H9 (cell line): Measurements from ENCODE around the gene IQCE. TPM values are rescaled to one million over a fixed set of nuclear protein-coding genes. Genes with fewer than 3 reads are reported as not detected.
"Not testable (repeated sequence)": the region's sequence is repeated elsewhere in the genome, so short reads cannot be mapped to it uniquely, and the experiment has no call there.

Experiments
- DNase-seq: peaks from one replicate; pipeline ENCODE4 v3.0.0-alpha.2; 2017
- H2AFZ ChIP-seq: one replicate; pipeline ENCODE4 v1.6.1; 2013; ENCODE audit warnings: mild to moderate bottlenecking, low read length, control low read depth, moderate library complexity
- H2AK5ac ChIP-seq: 2 replicates; pipeline ENCODE4 v1.6.1; 2013; ENCODE audit warnings: low read length, control low read depth, mixed read lengths; ENCODE audit not compliant: insufficient read length
- H2BK120ac ChIP-seq: one replicate; pipeline ENCODE4 v1.6.1; 2013; ENCODE audit warnings: low read depth, mild to moderate bottlenecking, low read length, control low read depth, inconsistent platforms; ENCODE audit not compliant: poor library complexity, severe bottlenecking
- H2BK12ac ChIP-seq: 2 replicates; pipeline ENCODE4 v1.6.1; 2013; ENCODE audit warnings: low read length, control low read depth, mixed read lengths, low read depth; ENCODE audit not compliant: insufficient read length
- H2BK15ac ChIP-seq: 2 replicates; pipeline ENCODE4 v1.6.1; 2013; ENCODE audit warnings: low read depth, low read length, control low read depth
- H2BK20ac ChIP-seq: one replicate; pipeline ENCODE4 v1.6.1; 2013; ENCODE audit warnings: low read depth, mild to moderate bottlenecking, low read length, control low read depth, inconsistent platforms; ENCODE audit not compliant: poor library complexity, severe bottlenecking
- H2BK5ac ChIP-seq: 2 replicates; pipeline ENCODE4 v1.6.1; 2013; ENCODE audit warnings: low read length, control low read depth, mixed read lengths; ENCODE audit not compliant: insufficient read length
- H3K14ac ChIP-seq: 2 replicates; pipeline ENCODE4 v1.6.1; 2013; ENCODE audit warnings: low read length, control low read depth; ENCODE audit not compliant: insufficient read depth
- H3K18ac ChIP-seq: 2 replicates; pipeline ENCODE4 v1.6.1; 2013; ENCODE audit warnings: low read depth, mild to moderate bottlenecking, mixed read lengths, low read length, control low read depth; ENCODE audit not compliant: insufficient read length
- H3K23ac ChIP-seq: 2 replicates; pipeline ENCODE4 v1.6.1; 2013; ENCODE audit warnings: low read length, control low read depth, mixed read lengths, low read depth; ENCODE audit not compliant: insufficient read length
- H3K23me2 ChIP-seq: 2 replicates; pipeline ENCODE4 v1.6.1; 2013; ENCODE audit warnings: low read depth, mild to moderate bottlenecking, mixed read lengths, low read length, control low read depth; ENCODE audit not compliant: insufficient read length, poor library complexity, severe bottlenecking
- H3K27ac ChIP-seq: 2 replicates; pipeline ENCODE4 v1.5.1; 2013; ENCODE audit warnings: low read length, control low read depth, mixed read lengths, low read depth; ENCODE audit not compliant: insufficient read length
- H3K27me3 ChIP-seq: 2 replicates; pipeline ENCODE4 v1.6.1; 2013; ENCODE audit warnings: low read length, control low read depth, inconsistent platforms; ENCODE audit not compliant: insufficient read depth
- H3K4ac ChIP-seq: 2 replicates; pipeline ENCODE4 v1.6.1; 2013; ENCODE audit warnings: low read depth, mild to moderate bottlenecking, control low read depth, inconsistent platforms, low read length, moderate library complexity
- H3K4me1 ChIP-seq: 2 replicates; pipeline ENCODE4 v1.6.1; 2013; ENCODE audit warnings: low read length, control low read depth, inconsistent platforms; ENCODE audit not compliant: insufficient read depth
- H3K4me2 ChIP-seq: 2 replicates; pipeline ENCODE4 v1.6.1; 2013; ENCODE audit warnings: low read length, control low read depth, mixed read lengths; ENCODE audit not compliant: insufficient read length, insufficient read depth
- H3K56ac ChIP-seq: 2 replicates; pipeline ENCODE4 v1.6.1; 2013; ENCODE audit warnings: low read depth, mild to moderate bottlenecking, mixed read lengths, low read length, control low read depth; ENCODE audit not compliant: insufficient read length
- H3K79me1 ChIP-seq: 2 replicates; pipeline ENCODE4 v1.6.1; 2013; ENCODE audit warnings: low read depth, mild to moderate bottlenecking, moderate library complexity, low read length, control low read depth, inconsistent platforms; ENCODE audit not compliant: insufficient read depth, poor library complexity, severe bottlenecking
- H3K79me2 ChIP-seq: 2 replicates; pipeline ENCODE4 v1.6.1; 2013; ENCODE audit warnings: low read length, control low read depth, inconsistent platforms; ENCODE audit not compliant: insufficient read depth
- H3K9ac ChIP-seq: 2 replicates; pipeline ENCODE4 v1.6.1; 2013; ENCODE audit warnings: low read length, control low read depth, mixed read lengths; ENCODE audit not compliant: insufficient read length; ENCODE audit errors: extremely low read depth
- H3K9me3 ChIP-seq: one replicate; pipeline ENCODE4 v1.6.1; 2013; ENCODE audit warnings: low read depth, low read length, inconsistent platforms; ENCODE audit not compliant: control insufficient read depth
- H3T11ph ChIP-seq: one replicate; pipeline ENCODE4 v1.6.1; 2013; ENCODE audit warnings: mild to moderate bottlenecking, low read length, control low read depth, inconsistent platforms
- H4K20me1 ChIP-seq: one replicate; pipeline ENCODE4 v1.6.1; 2013; ENCODE audit not compliant: control insufficient read depth, insufficient read length, insufficient read depth
- H4K5ac ChIP-seq: 2 replicates; pipeline ENCODE4 v1.6.1; 2013; ENCODE audit warnings: low read depth, mild to moderate bottlenecking, mixed read lengths, low read length, control low read depth; ENCODE audit not compliant: insufficient read length
- H4K8ac ChIP-seq: replicated peaks from 2 replicates; pipeline ENCODE4 v1.6.1; 2013; ENCODE audit warnings: low read length, control low read depth, mixed read lengths, low read depth; ENCODE audit not compliant: insufficient read length
- H4K91ac ChIP-seq: 2 replicates; pipeline ENCODE4 v1.6.1; 2013; ENCODE audit warnings: low read depth, mild to moderate bottlenecking, moderate library complexity, mixed read lengths, low read length, control low read depth; ENCODE audit not compliant: insufficient read length
- H3K27ac Mint-ChIP-seq, 3 experiments: 2 replicates in 2 of 3; 3 replicates in 1 of 3; pipeline ENCODE4 v1.8.0; 2020 to 2021; ENCODE audit warnings: mixed read lengths in 3 of 3, mild to moderate bottlenecking in 1 of 3, moderate library complexity in 1 of 3
- H3K27me3 Mint-ChIP-seq: 2 replicates; pipeline ENCODE4 v1.8.0; 2021; ENCODE audit warnings: low read depth, mild to moderate bottlenecking, moderate library complexity, mixed read lengths
- H3K36me3 Mint-ChIP-seq, 3 experiments: 2 replicates in 2 of 3; 3 replicates in 1 of 3; pipeline ENCODE4 v1.8.0; 2020 to 2021; ENCODE audit warnings: low read depth in 3 of 3, mixed read lengths in 3 of 3; ENCODE audit not compliant: insufficient read depth in 1 of 3
- H3K4me1 Mint-ChIP-seq, 2 experiments: 2 replicates each; pipeline ENCODE4 v1.8.0; 2020; ENCODE audit warnings: mixed read lengths in 2 of 2
- H3K4me3 Mint-ChIP-seq, 2 experiments: 2 replicates in 1 of 2; 3 replicates in 1 of 2; pipeline ENCODE4 v1.8.0; 2020 to 2021; ENCODE audit warnings: mild to moderate bottlenecking in 2 of 2, mixed read lengths in 2 of 2, moderate library complexity in 1 of 2
- H3K9me3 Mint-ChIP-seq, 2 experiments: 2 replicates in 1 of 2; 3 replicates in 1 of 2; pipeline ENCODE4 v1.8.0; 2020; ENCODE audit warnings: mild to moderate bottlenecking in 2 of 2, mixed read lengths in 2 of 2, moderate library complexity in 1 of 2
- WGBS: extraction: QIAGEN DNeasy Blood & Tissue Kit; methylation state at CpG from one replicate; pipeline ENCODE4 v1.1.7; 2013; ENCODE audit warnings: missing lambda C conversion rate, low lambda C conversion rate, mixed read lengths; ENCODE audit not compliant: insufficient read length; ENCODE audit errors: extremely low coverage; 5-methylcytosine and 5-hydroxymethylcytosine counted together
- total RNA-seq: library from RNA; stranded (reverse); gene quantifications from 2 replicates; pipeline ENCODE4 v1.2.1, GENCODE V29; 2021
- TF ChIP-seq, protein P1 (sequence below): fragments of 200-600 bp; sonication (generic); conservative IDR thresholded peaks from 3 replicates; pipeline ENCODE4 v1.8.0; 2021; ENCODE audit warnings: antibody characterized with exemption, mild to moderate bottlenecking

The IQCE gene
- total RNA-seq, 1 experiment from 2014 or later, result 7.0 TPM

DNA sequence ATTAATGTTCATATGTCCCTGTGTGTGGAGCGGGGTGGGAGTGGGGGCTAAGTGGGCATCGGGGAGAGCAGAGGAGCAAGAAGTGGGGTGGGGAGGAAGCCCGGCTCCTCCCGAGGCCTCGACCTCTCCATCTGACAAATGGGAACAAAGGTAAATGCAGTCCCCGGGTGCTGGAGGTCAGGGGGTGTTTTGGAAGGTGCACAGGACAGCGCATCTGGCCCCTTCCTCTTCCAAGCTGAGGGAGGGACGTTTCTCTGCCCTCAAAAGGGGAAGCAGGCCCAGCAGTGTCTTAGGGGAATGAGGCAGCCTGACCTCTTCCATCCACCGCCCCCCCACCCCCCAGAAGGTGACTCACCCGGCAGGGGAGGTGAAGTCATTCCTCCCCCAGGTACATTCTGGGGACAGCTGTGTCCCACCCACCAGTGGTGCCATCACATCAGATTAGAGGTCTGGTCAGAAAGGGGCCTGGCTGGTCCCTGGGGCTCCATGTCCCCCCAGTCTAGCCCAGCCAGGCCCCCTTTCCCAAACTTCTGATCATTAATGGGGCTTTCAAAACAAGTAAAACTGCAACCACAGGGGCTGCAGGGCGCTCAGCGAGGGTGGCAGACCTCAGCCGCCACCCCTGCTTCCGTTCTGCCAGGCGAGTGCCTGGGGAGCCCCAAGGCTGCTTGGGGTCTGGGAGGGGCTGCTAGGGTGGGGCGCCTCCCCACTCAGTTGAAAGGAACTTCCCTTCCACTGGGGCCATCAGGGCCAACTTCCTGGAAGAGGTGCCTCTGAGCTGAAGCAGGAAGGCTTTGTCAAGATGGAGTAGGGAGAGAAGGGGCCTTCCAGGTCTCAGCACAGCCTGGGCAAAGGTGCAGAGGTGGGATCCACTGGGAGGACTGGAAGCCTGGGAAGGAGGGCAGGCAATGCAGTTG lies 28.4 kb upstream of the IQCE start:
- H3K9me3 Mint-ChIP-seq, result peaks cover 3 to 6% of the 10 kb centered on the region in 2 experiments; a peak in 2 of 5 replicates
- Histone ChIP-seq H3K79me2 (no peaks in the 10 kb centered on the region), H2BK20ac (no peak overlapping the region), H2BK15ac (no peak overlapping the region), H3K56ac (no peak overlapping the region), H4K8ac (no peak overlapping the region), H4K20me1 (no peaks in the 10 kb centered on the region), H3K9ac (no peak overlapping the region), H3T11ph (no peak overlapping the region), H2BK120ac (no peak overlapping the region), H2AK5ac (no peak overlapping the region), H2AFZ (no peak overlapping the region), H4K91ac (no peak overlapping the region), H2BK5ac (no peak overlapping the region), H2BK12ac (no peak overlapping the region), H3K4me2 (no peak overlapping the region), H4K5ac (no peak overlapping the region), H3K18ac (no peak overlapping the region), H3K14ac (0 out of 2 replicates have a peak overlapping the region, but pooled peaks have one; percentile 49), H3K9me3 (no peaks in the 10 kb centered on the region), H3K23me2 (no peaks in the 10 kb centered on the region), H3K27ac (no peak overlapping the region), H3K4me1 (no peaks in the 10 kb centered on the region; the same call in 1 of the 2 replicates), H3K27me3 (no peaks in the 10 kb centered on the region), H3K23ac (no peak overlapping the region), H3K79me1 (no peaks in the 10 kb centered on the region), H3K4ac (no peak overlapping the region)
- TF ChIP-seq, protein P1, sequence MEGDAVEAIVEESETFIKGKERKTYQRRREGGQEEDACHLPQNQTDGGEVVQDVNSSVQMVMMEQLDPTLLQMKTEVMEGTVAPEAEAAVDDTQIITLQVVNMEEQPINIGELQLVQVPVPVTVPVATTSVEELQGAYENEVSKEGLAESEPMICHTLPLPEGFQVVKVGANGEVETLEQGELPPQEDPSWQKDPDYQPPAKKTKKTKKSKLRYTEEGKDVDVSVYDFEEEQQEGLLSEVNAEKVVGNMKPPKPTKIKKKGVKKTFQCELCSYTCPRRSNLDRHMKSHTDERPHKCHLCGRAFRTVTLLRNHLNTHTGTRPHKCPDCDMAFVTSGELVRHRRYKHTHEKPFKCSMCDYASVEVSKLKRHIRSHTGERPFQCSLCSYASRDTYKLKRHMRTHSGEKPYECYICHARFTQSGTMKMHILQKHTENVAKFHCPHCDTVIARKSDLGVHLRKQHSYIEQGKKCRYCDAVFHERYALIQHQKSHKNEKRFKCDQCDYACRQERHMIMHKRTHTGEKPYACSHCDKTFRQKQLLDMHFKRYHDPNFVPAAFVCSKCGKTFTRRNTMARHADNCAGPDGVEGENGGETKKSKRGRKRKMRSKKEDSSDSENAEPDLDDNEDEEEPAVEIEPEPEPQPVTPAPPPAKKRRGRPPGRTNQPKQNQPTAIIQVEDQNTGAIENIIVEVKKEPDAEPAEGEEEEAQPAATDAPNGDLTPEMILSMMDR, result no peak
- no peak overlapping the region for H3K4me3 Mint-ChIP-seq
- DNase-seq, result no peak
- H3K27me3 Mint-ChIP-seq, result no peaks in the 10 kb centered on the region
- no CpG with 5 or more reads among the region's 16 CpGs for WGBS
- peaks cover 23 to 31% of the 10 kb centered on the region in 2 experiments for H3K4me1 Mint-ChIP-seq
- peak overlapping the region; percentile 27 to 70 (median 39); a peak in 3 of 7 replicates for H3K27ac Mint-ChIP-seq
- peaks cover 0 to 29% (median 28%) of the 10 kb centered on the region in 3 experiments; a peak in 6 of 7 replicates for H3K36me3 Mint-ChIP-seq

DNA sequence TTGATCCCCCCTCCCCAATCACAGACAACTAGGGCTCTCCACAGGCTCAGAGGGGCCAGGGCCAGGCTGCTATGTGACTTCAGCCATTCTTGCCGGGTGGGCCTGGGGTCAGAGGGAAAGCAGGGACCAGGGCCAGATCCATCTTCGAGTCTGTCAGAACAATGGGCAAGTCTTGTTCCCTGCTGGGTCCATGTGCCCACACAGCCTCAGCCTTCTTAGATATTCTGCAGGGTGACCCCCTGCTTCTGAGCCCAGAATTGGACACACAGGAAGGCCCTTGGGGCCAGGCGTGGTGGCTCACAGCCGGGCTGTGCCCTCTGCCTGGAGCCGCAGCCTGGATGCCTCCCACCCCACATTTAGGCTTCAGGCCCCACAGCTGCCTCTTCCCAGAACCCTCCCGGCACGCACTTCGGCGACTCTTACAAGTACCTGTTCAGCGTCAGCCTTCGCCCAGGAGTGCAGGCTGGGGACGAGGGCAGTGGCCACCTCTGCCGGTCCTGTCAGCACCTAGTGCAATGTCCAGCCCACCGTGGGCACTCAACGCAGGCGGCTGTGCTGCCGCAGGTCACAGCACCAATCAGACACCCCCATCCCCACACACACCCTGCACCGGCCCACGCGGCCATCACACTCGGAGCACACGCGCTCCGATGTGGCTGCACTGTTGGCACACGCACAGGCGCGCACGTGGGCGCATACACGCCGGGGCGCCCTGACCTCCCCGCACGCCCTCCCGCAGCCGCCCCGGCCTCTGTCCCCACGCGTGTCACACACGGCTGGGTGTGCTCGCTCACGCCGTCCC lies 27.6 kb upstream of the IQCE start:
- H4K5ac ChIP-seq, H2BK12ac ChIP-seq, H3K18ac ChIP-seq, H3K27me3 Mint-ChIP-seq, H3K27me3 ChIP-seq, H3K27ac ChIP-seq, H3K79me1 ChIP-seq, H3K23me2 ChIP-seq, H2BK15ac ChIP-seq, H3K9me3 ChIP-seq, H2BK5ac ChIP-seq, H4K8ac ChIP-seq, H4K20me1 ChIP-seq, H3K79me2 ChIP-seq, H3K4me1 ChIP-seq, H3K4ac ChIP-seq, H3K4me3 Mint-ChIP-seq, H3K23ac ChIP-seq, H3K4me2 ChIP-seq, DNase-seq, H2AFZ ChIP-seq, H3K56ac ChIP-seq, H2BK120ac ChIP-seq, H4K91ac ChIP-seq, H3K9ac ChIP-seq, H3K9me3 Mint-ChIP-seq, H3T11ph ChIP-seq, H2BK20ac ChIP-seq, H2AK5ac ChIP-seq: not testable (repeated sequence)
- peaks cover 20 to 25% of the 10 kb centered on the region in 2 experiments for H3K4me1 Mint-ChIP-seq
- peaks cover 0 to 25% (median 22%) of the 10 kb centered on the region in 3 experiments; a peak in 6 of 7 replicates for H3K36me3 Mint-ChIP-seq
- WGBS, result no CpG with 5 or more reads among the region's 43 CpGs
- H3K14ac ChIP-seq, result 0 out of 2 replicates have a peak overlapping the region, but pooled peaks have one; percentile 26
- H3K27ac Mint-ChIP-seq, result peak overlapping the region; percentile 27 to 70 (median 39); a peak in 4 of 7 replicates
